Measurements from ENCODE around the gene DOK6.

DOK6 gene

DNA sequence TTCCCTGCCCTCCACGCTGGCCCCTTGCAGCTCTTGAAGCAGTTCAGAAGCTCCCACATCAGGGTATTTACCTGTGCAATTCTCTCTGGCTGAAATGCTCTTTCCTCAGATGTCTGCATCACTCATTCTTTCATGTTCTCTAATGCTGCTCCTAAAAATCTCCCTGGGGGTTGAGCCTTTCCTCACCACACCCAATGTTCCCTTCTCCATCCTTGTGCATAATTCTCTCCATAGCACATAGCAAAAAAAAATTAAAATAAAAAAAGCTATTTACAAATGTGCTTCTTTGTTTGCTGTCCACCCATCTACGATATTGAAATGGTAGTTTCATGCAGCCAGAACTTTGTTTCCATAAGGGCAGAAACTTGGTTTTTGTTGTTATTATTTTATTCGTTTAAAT is 155.5 kb downstream of the DOK6 start:
- DNase-seq: no peak

DNA sequence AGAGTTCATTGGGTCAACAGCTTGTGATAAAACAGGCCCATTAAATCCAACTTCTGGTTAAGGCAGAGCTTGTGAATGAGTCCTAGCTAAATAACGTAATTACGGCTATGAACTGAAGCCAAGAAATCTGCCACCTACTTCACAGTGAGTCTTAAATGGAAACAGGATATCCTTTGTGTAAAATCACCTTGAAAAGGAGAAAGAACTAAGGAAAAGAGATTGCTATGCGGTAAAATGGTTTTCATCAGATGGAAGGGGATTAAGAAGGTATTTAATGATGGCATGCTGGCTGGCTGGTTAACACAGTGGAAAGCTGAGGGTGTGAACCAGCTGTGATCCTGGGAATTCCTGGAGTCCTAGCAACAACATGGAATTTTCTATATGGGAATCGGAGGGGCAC is 156.6 kb downstream of the DOK6 start:
- no peak for DNase-seq

DNA sequence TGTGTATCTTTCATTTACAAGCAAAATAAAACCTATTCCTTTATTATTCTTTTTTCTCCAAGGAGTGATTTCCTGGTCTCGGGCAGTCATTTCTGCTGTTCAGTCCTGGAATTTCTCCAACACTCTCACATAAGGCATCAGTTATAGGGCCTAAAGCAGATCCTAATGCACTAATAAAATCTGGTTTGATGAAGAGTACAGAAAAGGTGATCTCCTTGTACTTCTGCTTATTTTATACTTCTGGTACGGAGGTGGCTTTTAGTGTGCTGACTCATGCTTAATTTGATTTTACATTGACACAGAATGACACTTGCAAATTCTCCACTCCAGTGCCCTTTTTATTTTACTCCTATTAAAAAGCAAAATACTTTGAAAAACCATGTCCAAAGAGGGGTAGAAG is 157.4 kb downstream of the DOK6 start:
- no peak for DNase-seq

DNA sequence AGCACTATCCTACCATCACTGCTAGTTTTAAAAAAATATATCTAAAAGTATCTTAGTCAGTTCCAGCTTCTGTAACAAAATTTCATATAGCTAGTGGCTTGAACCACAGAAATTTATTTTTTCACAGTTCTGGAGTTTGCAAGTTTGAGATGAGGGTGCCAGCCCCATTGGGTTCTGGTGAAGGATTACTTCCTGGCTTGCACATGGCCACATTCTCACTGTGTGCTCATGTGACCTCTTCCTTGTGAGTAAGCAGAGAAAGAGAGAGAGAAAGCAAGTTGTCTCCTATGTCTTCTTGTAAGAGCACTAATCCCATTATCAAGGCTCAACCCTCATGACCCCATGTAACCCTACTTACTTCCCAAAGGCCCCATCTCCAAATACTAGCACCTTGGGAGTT is 158.9 kb downstream of the DOK6 start:
- no peak for DNase-seq

DNA sequence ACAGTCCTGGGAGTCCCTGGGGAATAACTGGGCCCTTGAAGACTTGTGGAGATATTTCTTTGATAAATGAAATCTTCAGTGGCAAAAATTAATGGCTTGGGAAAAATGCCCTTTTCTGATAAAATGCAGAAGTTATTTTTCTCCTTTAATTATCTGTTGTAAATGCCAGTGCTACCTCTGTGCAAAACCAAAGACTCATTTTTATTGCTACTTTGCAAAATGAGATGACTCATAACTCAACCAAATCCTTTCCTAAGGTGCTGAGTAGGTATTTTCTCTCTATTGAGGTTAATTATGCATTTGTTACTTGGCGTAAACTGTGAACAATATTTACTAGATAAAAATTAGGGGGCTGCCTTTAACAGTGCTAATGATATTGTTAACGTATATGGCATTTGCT is 163.9 kb downstream of the DOK6 start:
- DNase-seq: no peak

DNA sequence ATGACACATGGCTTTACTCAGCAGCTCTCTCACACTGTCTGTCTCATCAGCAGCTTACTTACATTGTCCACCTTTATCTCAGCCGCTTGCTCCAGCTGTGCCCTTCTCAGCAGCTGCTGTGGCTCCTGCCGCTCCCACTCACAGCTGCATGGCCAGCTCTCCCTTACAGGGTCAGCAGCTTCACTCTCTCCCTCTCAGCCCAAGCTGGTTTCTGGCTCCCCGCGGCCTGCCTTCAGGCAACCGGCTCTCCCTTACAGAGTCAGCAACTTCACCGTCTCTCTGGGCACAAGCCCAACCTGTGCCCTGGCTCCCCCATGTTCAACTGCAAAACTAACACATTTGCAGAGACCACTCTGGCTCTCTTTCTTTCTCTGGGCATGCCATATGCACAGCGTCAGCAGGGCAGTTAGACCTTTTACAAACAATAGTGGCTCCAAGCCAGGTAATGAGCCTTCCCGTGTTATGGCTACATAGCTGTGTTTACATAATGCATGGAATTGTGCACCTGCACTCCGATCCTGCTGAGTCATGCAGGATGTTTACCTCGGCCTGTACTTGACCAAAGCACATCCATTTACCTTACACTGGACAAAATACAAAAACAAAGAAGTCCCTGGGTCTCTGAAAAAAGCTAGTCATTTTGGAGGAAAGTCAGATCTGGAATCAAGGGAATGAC is 167.3 kb downstream of the DOK6 start:
- DNase-seq: no peak

DNA sequence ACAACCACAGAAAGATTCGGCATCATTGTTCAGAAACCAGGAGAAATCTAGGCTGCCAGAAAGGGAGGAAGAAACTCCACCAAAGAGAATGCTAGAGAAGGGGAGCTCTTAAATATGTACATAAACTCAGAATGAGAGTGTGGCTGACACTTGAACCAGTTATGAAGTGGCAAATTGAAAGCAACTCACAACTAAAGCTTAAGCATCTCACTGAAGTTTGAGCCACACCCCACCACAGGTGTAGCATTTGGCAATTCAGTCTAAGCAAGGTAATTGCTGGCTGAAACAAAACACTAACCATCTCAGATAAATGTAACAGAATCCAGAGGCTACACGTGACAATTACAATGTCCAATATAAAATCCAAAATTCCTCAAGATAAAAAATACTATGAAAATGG is 168.4 kb downstream of the DOK6 start:
- no peak for DNase-seq

DNA sequence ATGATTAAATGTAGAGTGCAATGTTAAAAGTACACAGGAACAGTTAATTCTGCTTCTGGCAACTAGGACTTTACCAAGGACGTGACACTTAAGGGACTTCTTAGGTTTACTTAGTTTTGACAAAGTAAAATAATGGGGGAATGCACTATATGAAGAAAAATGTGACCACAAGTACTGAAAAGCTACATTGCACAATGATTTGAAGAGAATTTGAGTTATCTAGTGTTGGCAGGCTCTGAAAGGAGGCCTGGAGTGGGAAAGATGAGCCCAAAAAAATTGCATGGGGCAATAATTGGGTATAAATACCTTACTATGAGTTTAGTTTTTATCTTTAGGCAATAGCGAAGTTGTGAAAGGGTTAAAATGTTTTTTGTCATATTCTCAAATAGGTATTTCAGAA is 173.7 kb downstream of the DOK6 start:
- no peak for DNase-seq

DNA sequence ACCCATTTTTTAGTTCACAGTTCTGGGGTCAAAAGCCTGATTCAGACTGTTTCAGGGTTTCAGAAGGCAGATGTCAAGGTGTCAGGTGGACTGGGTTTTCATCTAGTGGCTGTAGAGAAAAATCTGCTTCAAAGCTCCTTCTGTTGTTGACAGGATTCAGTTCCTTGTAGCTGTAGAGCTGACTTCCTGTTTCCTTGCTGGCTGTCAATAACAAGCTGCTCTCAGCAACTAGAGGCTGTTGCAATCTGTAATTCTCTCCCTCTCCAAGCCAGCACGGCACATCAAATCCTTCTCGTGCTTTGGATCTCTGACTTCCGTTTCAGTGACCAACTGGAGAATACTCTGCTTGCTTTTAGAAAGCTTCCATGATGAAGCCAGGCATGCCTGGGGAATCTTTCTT is 179.4 kb downstream of the DOK6 start:
- no peak for DNase-seq

DNA sequence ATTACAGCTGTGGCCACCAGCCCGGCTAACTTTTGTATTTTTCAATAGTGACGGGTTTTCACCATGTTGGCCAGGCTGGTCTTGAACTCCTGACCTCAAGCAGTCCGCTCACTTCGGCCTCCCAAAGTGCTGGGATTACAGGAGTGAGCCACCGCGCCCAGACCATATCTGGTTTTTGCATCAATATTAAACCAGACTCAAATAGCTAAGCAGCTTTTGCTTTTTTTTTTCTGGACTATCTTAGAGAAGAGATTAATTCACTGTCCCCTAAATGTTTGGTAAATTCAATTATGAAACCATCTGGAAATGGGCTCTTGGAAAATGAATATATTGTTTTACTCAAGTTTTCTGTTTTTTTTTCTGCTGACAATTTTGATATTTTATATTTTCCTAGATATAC is 183.7 kb downstream of the DOK6 start:
- DNase-seq: no peak

DNA sequence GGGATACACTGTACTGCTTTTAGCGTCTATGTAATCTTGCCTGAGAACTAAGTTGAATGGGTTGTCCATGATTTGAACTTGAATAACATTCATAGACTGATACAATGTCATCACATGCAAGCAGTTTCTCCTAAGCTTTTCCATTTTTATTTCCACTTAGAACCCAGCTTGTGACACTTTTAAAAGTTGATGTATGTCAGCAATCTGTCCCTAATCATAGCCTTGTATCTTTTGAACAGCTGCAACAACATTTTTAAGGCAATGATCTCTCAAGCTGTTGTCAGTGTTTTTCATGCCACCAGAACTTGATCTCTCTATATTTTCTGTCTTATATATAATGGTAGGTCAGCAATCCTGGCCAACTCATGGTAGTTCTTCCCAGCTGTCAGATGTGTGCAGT is 185.0 kb downstream of the DOK6 start:
- no peak for DNase-seq

DNA sequence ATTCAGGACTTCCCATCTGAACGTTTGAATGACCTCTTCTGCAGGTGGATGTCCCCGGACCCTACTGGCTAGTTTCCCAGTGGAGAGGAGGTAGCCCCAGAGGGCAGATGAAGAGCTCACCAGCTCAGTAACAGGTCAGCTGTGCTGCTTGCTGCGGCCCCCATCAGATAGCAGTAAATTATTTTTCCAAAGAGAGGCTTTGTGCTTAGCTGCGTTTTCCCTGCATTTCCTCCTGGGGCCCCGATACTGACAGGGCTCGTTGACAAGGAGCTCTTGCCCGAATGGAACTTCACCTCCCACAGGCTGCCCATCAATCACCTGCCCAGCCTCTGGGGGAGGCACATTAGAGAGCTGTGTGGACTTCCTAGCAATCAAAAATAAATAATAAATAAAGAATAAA is 185.8 kb downstream of the DOK6 start:
- no peak for DNase-seq

DNA sequence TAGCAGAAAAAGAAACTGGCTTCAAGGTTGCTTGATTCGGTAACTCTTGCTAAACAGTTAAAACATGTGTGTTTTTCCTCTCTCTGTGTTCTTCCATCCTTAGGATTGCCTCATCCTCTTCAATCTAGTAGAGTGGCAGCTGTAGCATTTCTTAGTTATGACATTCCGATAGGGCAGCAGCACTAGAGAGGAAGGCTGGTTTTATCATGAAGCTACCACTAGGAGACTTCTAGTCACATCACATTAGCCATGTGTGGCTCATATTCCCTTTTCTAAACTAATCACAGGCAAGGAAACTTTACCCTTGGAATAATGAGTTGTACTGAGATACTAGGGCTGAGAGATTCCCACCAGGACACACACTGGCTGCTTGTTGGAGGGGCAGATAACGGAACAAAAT is 187.6 kb downstream of the DOK6 start:
- DNase-seq: no peak

DNA sequence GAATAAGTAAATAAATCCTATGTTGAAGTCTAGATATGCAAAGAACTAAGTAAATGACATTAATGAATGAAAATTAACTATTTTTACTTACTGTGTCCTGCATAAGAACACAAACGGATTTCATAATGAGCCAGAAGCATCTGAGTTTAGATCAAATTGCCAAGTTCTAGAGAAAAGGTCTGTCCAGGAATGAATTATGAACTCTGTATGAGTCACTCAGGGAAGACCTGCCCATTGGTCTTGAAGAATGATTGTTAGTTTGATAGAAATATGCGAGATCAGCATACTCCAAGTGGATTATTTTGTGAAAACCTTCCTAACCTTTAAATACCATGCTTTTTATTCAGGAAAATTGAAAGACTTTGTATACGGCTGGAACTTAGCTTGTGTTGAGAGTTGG is 189.5 kb downstream of the DOK6 start:
- DNase-seq: no peak

DNA sequence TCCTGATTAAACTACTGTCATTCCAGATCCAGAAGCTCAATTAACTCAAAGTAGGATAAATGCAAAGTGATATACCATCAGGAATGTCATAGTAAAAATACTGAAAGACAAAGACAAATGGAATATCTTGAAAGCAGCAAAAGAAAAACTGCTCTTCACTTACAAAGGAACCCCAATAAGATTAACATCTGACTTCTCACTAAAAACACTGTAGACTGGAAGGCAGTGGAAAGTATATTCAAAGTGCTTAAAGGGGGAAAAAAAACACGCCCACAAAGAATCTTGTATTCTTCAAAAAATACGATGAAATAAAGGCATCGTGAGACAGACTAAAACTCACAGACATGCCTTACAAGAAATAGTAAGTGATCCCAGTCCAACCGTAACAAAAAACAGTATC is 195.7 kb downstream of the DOK6 start:
- DNase-seq: no peak

DNA sequence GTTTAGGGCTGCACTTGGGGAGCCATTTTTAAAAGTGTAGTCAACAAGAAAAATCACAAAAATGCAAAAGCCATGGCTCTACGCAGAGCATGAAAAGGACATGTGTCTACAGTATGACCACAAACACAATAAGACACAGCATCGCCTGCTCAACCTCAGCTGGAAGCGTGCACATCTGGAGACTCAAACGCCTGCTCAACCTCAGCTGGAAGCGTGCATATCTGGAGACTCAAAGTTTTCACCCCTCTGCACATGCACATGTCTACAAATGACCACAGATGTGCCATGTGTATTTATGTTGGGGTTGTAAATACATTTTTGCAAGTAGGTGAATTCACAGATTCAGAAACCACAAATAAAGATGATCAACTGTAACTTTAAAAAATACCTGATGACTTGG is 196.9 kb downstream of the DOK6 start:
- DNase-seq: no peak

DNA sequence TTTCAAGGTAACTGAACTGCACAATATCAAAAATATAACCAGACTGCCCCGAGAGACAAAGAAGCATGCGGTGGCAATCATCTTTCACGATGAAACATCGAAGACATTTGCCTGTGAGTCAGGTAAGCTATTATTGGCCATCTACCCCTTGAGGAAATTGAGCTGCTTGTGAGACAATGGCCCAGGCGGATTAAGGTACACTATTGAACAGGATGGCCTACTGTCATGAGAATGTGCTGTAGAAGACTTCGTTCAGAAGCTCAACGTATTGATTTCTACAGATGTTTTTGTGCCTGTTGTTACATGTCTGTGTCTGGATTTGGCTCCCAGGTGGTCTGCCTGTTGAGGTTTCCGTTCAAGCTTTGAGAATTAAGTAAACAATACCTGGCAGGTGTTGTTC is 198.7 kb downstream of the DOK6 start:
- no peak for DNase-seq

DNA sequence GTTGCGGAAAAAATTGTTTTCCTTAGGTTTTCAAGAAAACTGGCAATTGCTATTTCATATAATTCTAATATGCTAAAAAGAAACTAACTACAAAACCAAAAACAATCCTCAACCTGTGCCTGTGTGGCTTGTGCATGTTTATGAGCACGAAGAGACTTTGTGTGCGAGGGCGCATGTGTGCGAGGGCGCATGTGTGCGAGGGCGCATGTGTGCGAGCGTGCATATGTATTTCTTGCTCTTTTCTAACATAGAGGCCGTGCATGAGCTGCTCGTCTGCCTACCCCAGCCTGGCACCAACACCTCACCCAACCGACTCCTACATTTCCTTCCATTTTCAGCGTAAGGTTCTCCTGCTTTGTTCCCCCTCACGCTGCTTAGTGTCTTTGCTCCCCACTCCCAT is 211.6 kb downstream of the DOK6 start:
- no peak for DNase-seq

DNA sequence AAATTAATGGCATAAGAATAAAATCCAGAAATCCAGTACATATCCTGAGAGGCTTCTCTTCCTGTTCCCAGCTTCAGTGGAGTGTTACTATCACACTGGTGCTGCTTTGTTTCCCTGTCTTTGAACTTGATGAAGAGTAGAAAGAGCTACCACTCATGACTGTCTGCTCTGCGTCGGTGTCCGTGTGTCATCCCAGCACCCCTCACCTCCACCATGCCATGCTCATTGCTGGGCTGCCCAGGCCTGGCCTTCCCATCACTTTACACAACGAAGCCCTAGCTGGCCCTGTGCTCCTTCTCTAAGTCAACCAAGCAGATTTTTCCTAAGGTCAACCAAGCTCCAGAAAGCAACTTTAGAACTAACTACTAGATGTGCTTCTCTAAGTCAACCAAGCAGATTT is 215.4 kb downstream of the DOK6 start:
- no peak for DNase-seq

DNA sequence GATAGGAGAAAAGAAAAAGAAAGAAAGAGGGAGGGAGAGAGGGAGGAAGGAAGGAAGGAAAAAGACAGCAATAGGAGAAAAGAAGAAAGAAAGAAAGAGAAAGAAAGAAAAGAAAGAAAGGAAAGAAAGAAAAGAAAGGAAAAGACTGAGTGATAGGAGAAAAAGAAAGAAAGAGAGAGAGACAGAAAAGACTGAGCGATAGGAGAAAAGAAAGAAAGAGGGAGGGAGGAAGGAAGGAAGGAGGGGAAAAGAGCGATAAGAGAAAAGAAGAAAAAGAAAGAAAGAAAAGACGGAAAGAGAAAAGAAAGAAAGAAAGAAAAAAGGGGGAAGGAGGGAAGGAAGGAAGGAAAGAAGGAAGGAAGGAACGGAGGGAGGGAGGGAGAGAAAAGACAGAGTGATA is 216.7 kb downstream of the DOK6 start:
- DNase-seq: no peak

DNA sequence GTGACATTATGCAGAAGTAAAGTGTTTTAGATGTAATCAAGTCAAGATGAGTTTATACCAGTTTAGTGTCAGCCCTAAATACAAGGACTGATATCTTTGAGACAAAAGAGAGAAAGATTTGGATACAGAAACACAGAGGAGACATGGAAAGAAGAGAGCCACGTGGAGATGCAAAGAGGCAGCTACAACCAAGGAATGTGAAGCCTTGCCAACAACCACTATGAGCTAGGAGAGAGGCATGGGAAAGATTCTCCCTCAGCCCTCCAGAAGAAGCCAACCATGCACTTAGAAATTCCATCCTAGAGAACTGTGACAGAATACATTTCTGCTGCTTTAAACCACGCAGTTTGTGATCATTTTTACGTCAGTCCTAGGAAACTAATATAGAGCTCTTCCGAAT is 217.2 kb downstream of the DOK6 start:
- no peak for DNase-seq

DNA sequence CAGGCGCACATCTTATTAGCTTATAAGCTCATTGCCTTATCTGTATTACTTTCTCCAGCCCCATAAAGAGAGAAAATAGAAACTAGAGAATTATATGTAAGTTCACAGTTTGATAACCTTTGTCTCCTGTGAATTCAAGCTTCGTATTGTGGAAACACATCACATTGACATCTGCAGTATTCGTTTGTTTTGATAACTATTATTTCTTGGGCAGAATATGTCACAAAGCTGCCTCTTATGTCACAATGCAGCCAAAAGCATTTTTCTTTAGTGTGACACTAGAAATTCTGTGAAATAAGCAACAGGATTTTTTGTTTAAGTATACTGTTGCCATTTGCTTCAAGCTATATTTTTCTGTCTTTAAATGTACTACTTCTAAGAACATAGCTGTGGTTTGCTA is 221.5 kb downstream of the DOK6 start:
- DNase-seq: no peak

DNA sequence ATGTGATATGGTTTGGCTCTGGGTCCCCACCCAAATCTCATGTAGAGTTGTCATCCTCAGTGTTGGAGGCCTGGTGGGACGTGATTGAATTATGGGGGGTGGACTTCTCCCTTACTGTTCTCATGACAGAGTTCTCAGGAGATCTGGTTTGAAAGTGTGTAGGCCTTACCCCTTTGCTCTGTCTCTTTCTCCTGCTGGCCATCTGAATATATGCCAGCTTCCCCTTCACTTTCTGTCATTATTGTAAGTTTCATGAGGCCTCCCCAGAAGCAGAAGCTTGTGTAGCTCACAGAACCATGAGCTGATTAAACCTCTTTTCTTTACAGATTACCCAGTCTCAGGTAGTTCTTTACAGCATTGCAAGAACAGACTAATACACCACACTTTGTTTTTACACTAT is 222.3 kb downstream of the DOK6 start:
- no peak for DNase-seq

DNA sequence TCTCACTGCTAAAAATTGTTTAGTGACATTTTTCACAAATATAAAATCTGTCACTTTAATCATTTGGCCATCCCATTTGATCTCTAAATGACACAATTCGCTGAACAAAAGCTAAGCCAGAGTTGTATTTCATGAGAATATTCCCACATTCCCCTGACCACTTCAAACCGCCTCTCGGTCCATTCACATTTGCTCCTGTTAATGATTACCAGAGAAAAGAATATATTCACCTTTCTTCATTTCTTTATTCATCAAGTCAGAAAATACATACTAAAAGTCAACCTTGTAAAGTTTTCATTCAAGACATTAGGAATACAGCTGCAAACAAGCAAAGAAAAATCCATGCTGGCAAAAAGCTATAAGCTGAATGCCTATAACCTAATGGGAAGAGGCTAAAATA is 225.5 kb downstream of the DOK6 start:
- DNase-seq: no peak

DNA sequence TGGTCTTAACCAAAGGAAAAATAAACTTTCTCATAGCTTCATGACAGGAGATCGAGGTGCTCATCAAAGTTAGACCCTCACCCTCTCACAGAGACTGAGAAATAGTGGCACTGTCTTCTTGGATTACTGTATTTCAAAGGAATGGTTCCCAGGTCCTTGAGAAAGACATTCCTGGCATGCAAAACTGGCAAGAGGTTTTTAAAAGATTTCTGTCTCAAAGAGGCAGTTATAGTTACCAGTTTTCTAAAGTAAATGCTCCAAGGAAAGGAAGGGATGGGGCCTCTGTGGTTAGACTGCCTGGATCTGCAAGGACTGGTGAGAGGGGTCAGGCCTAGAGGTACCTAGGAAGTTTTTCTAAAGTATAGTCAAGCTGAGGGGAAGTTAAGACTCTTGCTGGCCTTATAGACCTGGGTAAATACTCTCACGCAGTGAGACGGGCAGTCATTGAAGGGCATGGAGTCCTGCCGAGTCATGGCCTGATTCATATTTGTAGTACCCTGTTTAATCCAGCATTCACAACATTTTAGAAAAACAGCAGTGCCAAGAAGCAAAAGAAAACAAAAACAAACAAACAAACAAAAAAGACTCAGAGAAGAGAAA is 226.1 kb downstream of the DOK6 start:
- no peak for DNase-seq

Data from left hindlimb (tissue), 1 donor.